Common myeloid progenitor, CD34-positive (primary cell): ENCODE measurements around the gene ZNF554.
A peak's percentile ranks its signal among the peaks of the same experiment; 100 is the strongest.

Experiments used
- CTCF ChIA-PET: fragments of 350-600 bp; sonication (Branson Sonifier 250); formaldehyde crosslinking; loops from one replicate; lab custom pipeline; 2021; ENCODE audit warnings: antibody characterized with exemption; lab: Charles Lee
- POLR2A ChIA-PET: fragments of 350-600 bp; sonication (Branson Sonifier 250); formaldehyde crosslinking; loops from one replicate; lab custom pipeline; 2021; ENCODE audit warnings: antibody characterized with exemption; lab: Charles Lee
- DNase-seq, 3 donors: peaks; one replicate each; pipeline versions ENCODE4 v3.0.0 to v3.0.0-alpha.2; 2013
- H3K27ac ChIP-seq, 2 experiments: 1 replicate in 1 of 2; 2 replicates in 1 of 2; pipeline ENCODE4 v1.7.0; 2013; ENCODE audit warnings: inconsistent platforms in 2 of 2, low read length in 2 of 2, mild to moderate bottlenecking in 2 of 2, low read depth in 1 of 2, moderate library complexity in 1 of 2; ENCODE audit not compliant: severe bottlenecking in 2 of 2, insufficient read depth in 1 of 2, poor library complexity in 1 of 2
- H3K27me3 ChIP-seq, 5 experiments: replicated peaks in 2 of 5; 1 replicate in 3 of 5; 2 replicates in 2 of 5; pipeline versions ENCODE4 v1.6.1 to v1.7.0; 2013; ENCODE audit warnings: low read length in 4 of 5, mild to moderate bottlenecking in 2 of 5, moderate library complexity in 2 of 5, inconsistent platforms in 1 of 5; ENCODE audit not compliant: insufficient read depth in 5 of 5, control insufficient read depth in 4 of 5
- H3K36me3 ChIP-seq, 4 experiments: 1 replicate in 2 of 4; 2 replicates in 2 of 4; pipeline versions ENCODE4 v1.6.1 to v1.7.0; 2013; ENCODE audit warnings: low read length in 3 of 4, control low read depth in 1 of 4, mild to moderate bottlenecking in 1 of 4; ENCODE audit not compliant: control insufficient read depth in 4 of 4, insufficient read depth in 4 of 4
- H3K4me1 ChIP-seq, 4 experiments: 1 replicate in 3 of 4; 2 replicates in 1 of 4; pipeline versions ENCODE4 v1.6.1 to v1.7.1; 2013; ENCODE audit warnings: low read length in 3 of 4, mild to moderate bottlenecking in 3 of 4, control low read depth in 1 of 4, inconsistent platforms in 1 of 4, moderate library complexity in 1 of 4; ENCODE audit not compliant: control insufficient read depth in 4 of 4, insufficient read depth in 4 of 4; ENCODE audit errors: control extremely low read depth in 1 of 4
- H3K4me3 ChIP-seq, 7 experiments: 1 replicate in 4 of 7; 2 replicates in 3 of 7; pipeline versions ENCODE4 v1.5.1 to v1.7.0; 2013; ENCODE audit warnings: mild to moderate bottlenecking in 7 of 7, low read length in 6 of 7, moderate library complexity in 6 of 7, inconsistent platforms in 2 of 7, low read depth in 2 of 7, control low read depth in 1 of 7; ENCODE audit not compliant: insufficient read depth in 4 of 7, control insufficient read depth in 1 of 7; ENCODE audit errors: extremely low read depth in 1 of 7
- H3K9me3 ChIP-seq, 5 experiments: 1 replicate in 4 of 5; 2 replicates in 1 of 5; pipeline versions ENCODE4 v1.6.1 to v1.7.1; 2013; ENCODE audit warnings: low read length in 4 of 5, mild to moderate bottlenecking in 2 of 5, inconsistent platforms in 1 of 5, low read depth in 1 of 5, moderate library complexity in 1 of 5; ENCODE audit not compliant: control insufficient read depth in 4 of 5, insufficient read depth in 2 of 5; ENCODE audit errors: control extremely low read depth in 1 of 5
- WGBS: methylation state at CpG from one replicate; pipeline ENCODE4 v1.1.5; 2013; ENCODE audit not compliant: insufficient coverage; 5-methylcytosine and 5-hydroxymethylcytosine counted together

ZNF554 gene

GRCh38 chr19:2854849-2855248 is 35.2 kb downstream of the ZNF554 start:
- WGBS: 100% methylated on average over 1 of the region's 3 CpGs
- ChIA-PET POLR2A (interaction anchor here (0.8 kb wide), 1 partner anchor 14 kb away, joined by 3 read pairs; the partner anchor contains the start of gene ZNF555), CTCF (interaction anchor here (0.5 to 1.0 kb wide), 2 partner anchors 17 to 116 kb away, joined by 3 read pairs; no protein-coding TSS in a partner anchor)
- Histone ChIP-seq H3K27me3 (no peaks in the 10 kb centered on the region), H3K27ac (no peak overlapping the region), H3K36me3 (peaks cover 19 to 64% (median 48%) of the 10 kb centered on the region in 4 experiments), H3K4me3 (no peak overlapping the region), H3K9me3 (peaks cover 12 to 92% (median 60%) of the 10 kb centered on the region in 5 experiments), H3K4me1 (no peaks in the 10 kb centered on the region)
- DNase-seq: no peak

GRCh38 chr19:2856457-2857050 is 36.9 kb downstream of the ZNF554 start:
- DNase-seq: no peak
- no peaks in the 10 kb centered on the region for H3K27me3 ChIP-seq
- peaks cover 17 to 47% (median 34%) of the 10 kb centered on the region in 4 experiments for H3K36me3 ChIP-seq
- no peaks in the 10 kb centered on the region for H3K4me1 ChIP-seq
- ChIA-PET CTCF (no interaction called here), POLR2A (no interaction called here)
- peaks cover 12 to 81% (median 57%) of the 10 kb centered on the region in 5 experiments for H3K9me3 ChIP-seq
- peak overlapping the region in 1 of 7 experiments; percentile 21 for H3K4me3 ChIP-seq
- WGBS: 96% methylated on average over 5 of the region's 5 CpGs
- no peak overlapping the region for H3K27ac ChIP-seq

GRCh38 chr19:2858864-2859263 is 39.2 kb downstream of the ZNF554 start:
- H3K9me3 ChIP-seq: peaks cover 0 to 63% (median 37%) of the 10 kb centered on the region in 5 experiments
- no peak overlapping the region for H3K27ac ChIP-seq
- H3K4me3 ChIP-seq: no peak overlapping the region
- no peaks in the 10 kb centered on the region for H3K4me1 ChIP-seq
- no peak for DNase-seq
- 84% methylated on average over 26 of the region's 27 CpGs for WGBS
- ChIA-PET CTCF (no interaction called here), POLR2A (no interaction called here)
- no peaks in the 10 kb centered on the region for H3K27me3 ChIP-seq
- H3K36me3 ChIP-seq: peaks cover 2 to 24% (median 11%) of the 10 kb centered on the region in 4 experiments

GRCh38 chr19:2863816-2864215 is 44.1 kb downstream of the ZNF554 start:
- peaks cover 0 to 17% (median 9%) of the 10 kb centered on the region in 5 experiments for H3K9me3 ChIP-seq
- H3K36me3 ChIP-seq: no peaks in the 10 kb centered on the region
- H3K4me3 ChIP-seq: no peak overlapping the region
- POLR2A ChIA-PET: no interaction called here
- no peak for DNase-seq
- peak overlapping the region; percentile 12 to 16 for H3K27ac ChIP-seq
- H3K27me3 ChIP-seq: no peaks in the 10 kb centered on the region
- WGBS: 96% methylated on average over 9 of the region's 10 CpGs
- peaks cover 0 to 17% (median 4%) of the 10 kb centered on the region in 4 experiments for H3K4me1 ChIP-seq
- CTCF ChIA-PET: interaction anchor here (1.0 kb wide), 1 partner anchor 244 kb away, joined by 3 read pairs; no protein-coding TSS in a partner anchor

GRCh38 chr19:2865334-2866100 is 45.8 kb downstream of the ZNF554 start:
- peaks cover 0 to 17% (median 4%) of the 10 kb centered on the region in 4 experiments for H3K4me1 ChIP-seq
- H3K36me3 ChIP-seq: no peaks in the 10 kb centered on the region
- POLR2A ChIA-PET: interaction anchor here (0.6 to 1.1 kb wide), 3 partner anchors 24 to 84 kb away, joined by 3 to 5 read pairs (median 5); partner anchors contain the start of genes ZNF555 and ZNF57
- peak overlapping the region; percentile 79 to 82 for H3K27ac ChIP-seq
- CTCF ChIA-PET: interaction anchor here (1.5 to 1.7 kb wide), 2 partner anchors 14 to 18 kb away, joined by 3 read pairs; no protein-coding TSS in a partner anchor
- DNase-seq: peak; percentile 46 to 94 (median 70)
- peak overlapping the region in 1 of 7 experiments; percentile 42 for H3K4me3 ChIP-seq
- H3K9me3 ChIP-seq: peaks cover 0 to 6% (median 0%) of the 10 kb centered on the region in 5 experiments
- no peaks in the 10 kb centered on the region for H3K27me3 ChIP-seq
- WGBS: 44% methylated on average over 11 of the region's 12 CpGs

- no peaks in the 10 kb centered on the region for H3K27me3 ChIP-seq
- H3K27ac ChIP-seq: no peak overlapping the region
- ChIA-PET CTCF (interaction anchor here (1.7 kb wide), 1 partner anchor 19 kb away, joined by 3 read pairs; no protein-coding TSS in a partner anchor), POLR2A (interaction anchor here (0.5 kb wide), 1 partner anchor 76 kb away, joined by 5 read pairs; no protein-coding TSS in a partner anchor)
- DNase-seq: no peak
- H3K4me3 ChIP-seq: no peak overlapping the region
- peaks cover 0 to 8% (median 3%) of the 10 kb centered on the region in 5 experiments for H3K9me3 ChIP-seq
- peaks cover 0 to 17% (median 4%) of the 10 kb centered on the region in 4 experiments for H3K4me1 ChIP-seq
- H3K36me3 ChIP-seq: no peaks in the 10 kb centered on the region
- WGBS: 93% methylated on average over 7 of the region's 8 CpGs
Measured at GRCh38 chr19:2866495-2867024, 46.9 kb downstream of the ZNF554 start.
